Measurements from ENCODE around the gene INSYN1. TPM values are rescaled to one million over a fixed set of nuclear protein-coding genes. Genes with fewer than 3 reads are reported as not detected.

The INSYN1 gene
- total and polyA plus RNA-seq, 2 donors (not counting 3 experiments of a cell fraction or from before 2014, with no cell fraction given): 0.18 to 0.58 TPM

DNA sequence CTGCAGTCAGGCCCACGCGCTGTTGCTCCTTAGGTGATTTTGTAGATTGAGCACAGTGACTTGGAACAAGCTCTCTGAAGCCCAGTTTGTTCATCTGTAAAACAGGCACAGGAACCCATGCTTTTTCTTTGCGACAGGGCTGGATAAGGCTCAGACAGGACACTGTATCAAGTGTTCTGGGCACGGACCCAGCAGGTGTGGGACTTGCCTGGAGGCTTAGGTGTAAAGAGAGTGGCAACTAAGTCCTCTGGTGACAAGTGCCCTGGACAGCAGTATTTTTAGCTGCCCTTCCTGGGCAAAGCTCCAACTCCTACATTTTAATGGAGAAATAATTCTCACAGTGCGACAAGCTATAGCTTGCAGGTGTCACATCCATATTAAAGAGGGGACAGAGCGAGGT lies 36.7 kb downstream of the INSYN1 start:
- BruUV-seq (replicated peaks): no TSS peak
- no peak for DNase-seq (ENCODE audit: low read depth, low spot score)

More for the DNA sequence above, 36.7 kb downstream of the INSYN1 start:
- dilution Hi-C loops (cut with MboI; ENCODE audit: extremely low pct_ligation_motif_present, low sequenced_read_pairs): no loop called here
- Histone ChIP-seq H3K27ac (ENCODE audit: insufficient read depth, low read depth, low read length) (no peak overlapping the region), H3K4me2 (ENCODE audit: insufficient read depth, low read length) (no peak overlapping the region), H3K9me3 (replicated peaks; ENCODE audit: control insufficient read depth, insufficient read depth, low read length) (no peaks in the 10 kb centered on the region), H3K79me2 (ENCODE audit: control insufficient read depth, insufficient read depth, low read length) (no peaks in the 10 kb centered on the region), H4K20me1 (replicated peaks; ENCODE audit: control insufficient read depth, extremely low read depth, insufficient read depth, low read length) (no peaks in the 10 kb centered on the region), H3K9me1 (replicated peaks; ENCODE audit: control insufficient read depth, extremely low read depth, insufficient read depth, low read length) (no peaks in the 10 kb centered on the region), H3K4me1 (ENCODE audit: control insufficient read depth, extremely low read depth, insufficient read depth, low read length) (peaks cover under 1% of the 10 kb centered on the region), H2AFZ (ENCODE audit: low read depth, low read length) (no peak overlapping the region), H3K27me3 (ENCODE audit: control insufficient read depth in 2 of 2, insufficient read depth in 2 of 2, low read length in 2 of 2) (peaks cover 0 to 2% of the 10 kb centered on the region in 2 experiments), H3K4me3 (replicated peaks in 1 of 3; ENCODE audit: insufficient read depth in 1 of 3, low read depth in 1 of 3, low read length in 3 of 3) (no peak overlapping the region), H3K9ac (replicated peaks; ENCODE audit: extremely low read depth, insufficient read depth, low read length) (no peak overlapping the region), H3K36me3 (ENCODE audit: control insufficient read depth in 2 of 2, extremely low read depth in 1 of 2, insufficient read depth in 2 of 2, low read length in 2 of 2) (peaks cover 0 to 4% of the 10 kb centered on the region in 2 experiments)
- CTCF ChIA-PET: interaction anchor here (1.0 to 1.2 kb wide), 2 partner anchors 12 to 156 kb away, joined by 3 read pairs; no protein-coding TSS in a partner anchor
- intact Hi-C loops (cut with micrococcal nuclease): no loop called here
- FAIRE-seq: no peak
- TF ChIP-seq MYC (IDR thresholded peaks at IDR 0.05; ENCODE audit: low read depth, low read length) (no peak), JUN (IDR thresholded peaks at IDR 0.05; ENCODE audit: borderline replicate concordance, insufficient read depth, insufficient read length, low read depth) (no peak), GATA2 (IDR thresholded peaks at IDR 0.05; ENCODE audit: insufficient read depth, insufficient read length, low read depth, low read length) (no peak), FOS (IDR thresholded peaks at IDR 0.05; ENCODE audit: borderline replicate concordance, insufficient read depth, low read length) (no peak), POLR2A (IDR thresholded peaks at IDR 0.05; ENCODE audit: low read depth, low read length) (no peak), POLR2AphosphoS5 (IDR thresholded peaks at IDR 0.05; ENCODE audit: insufficient read depth, low read depth, low read length) (no peak), EZH2 (IDR thresholded peaks at IDR 0.05; ENCODE audit: borderline replicate concordance, low read depth, low read length, severe bottlenecking) (no peak)
- TF ChIP-seq, protein P1, sequence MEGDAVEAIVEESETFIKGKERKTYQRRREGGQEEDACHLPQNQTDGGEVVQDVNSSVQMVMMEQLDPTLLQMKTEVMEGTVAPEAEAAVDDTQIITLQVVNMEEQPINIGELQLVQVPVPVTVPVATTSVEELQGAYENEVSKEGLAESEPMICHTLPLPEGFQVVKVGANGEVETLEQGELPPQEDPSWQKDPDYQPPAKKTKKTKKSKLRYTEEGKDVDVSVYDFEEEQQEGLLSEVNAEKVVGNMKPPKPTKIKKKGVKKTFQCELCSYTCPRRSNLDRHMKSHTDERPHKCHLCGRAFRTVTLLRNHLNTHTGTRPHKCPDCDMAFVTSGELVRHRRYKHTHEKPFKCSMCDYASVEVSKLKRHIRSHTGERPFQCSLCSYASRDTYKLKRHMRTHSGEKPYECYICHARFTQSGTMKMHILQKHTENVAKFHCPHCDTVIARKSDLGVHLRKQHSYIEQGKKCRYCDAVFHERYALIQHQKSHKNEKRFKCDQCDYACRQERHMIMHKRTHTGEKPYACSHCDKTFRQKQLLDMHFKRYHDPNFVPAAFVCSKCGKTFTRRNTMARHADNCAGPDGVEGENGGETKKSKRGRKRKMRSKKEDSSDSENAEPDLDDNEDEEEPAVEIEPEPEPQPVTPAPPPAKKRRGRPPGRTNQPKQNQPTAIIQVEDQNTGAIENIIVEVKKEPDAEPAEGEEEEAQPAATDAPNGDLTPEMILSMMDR (IDR thresholded peaks at IDR 0.05; ENCODE audit: extremely low read depth in 1 of 2, insufficient read depth in 1 of 2, low read depth in 1 of 2, low read length in 2 of 2): no peak
- TF ChIP-seq, protein P2, sequence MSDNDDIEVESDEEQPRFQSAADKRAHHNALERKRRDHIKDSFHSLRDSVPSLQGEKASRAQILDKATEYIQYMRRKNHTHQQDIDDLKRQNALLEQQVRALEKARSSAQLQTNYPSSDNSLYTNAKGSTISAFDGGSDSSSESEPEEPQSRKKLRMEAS (IDR thresholded peaks at IDR 0.05; ENCODE audit: insufficient read depth, insufficient read length): no peak
- POLR2A ChIA-PET: no interaction called here

Measured in endothelial cell of umbilical vein (primary cell).